Body of pancreas (tissue), 4 donors: ENCODE measurements around the gene MZF1. TPM values are rescaled to one million over a fixed set of nuclear protein-coding genes. Genes with fewer than 3 reads are reported as not detected.
A peak's percentile ranks its signal among the peaks of the same experiment; 100 is the strongest.

Experiments used
- ATAC-seq: fragments of 150-250 bp; one replicate; pipeline ENCODE4 v1.9.1; 2016
- DNase-seq, 4 donors: peaks; one replicate each; pipeline ENCODE4 v3.0.0-alpha.2; 2019
- H3K27ac ChIP-seq, 4 donors: fragments of 200-600 bp; sonication (generic); 1 replicate in 3 of 4; 2 replicates in 1 of 4; pipeline versions ENCODE4 v1.5.1 to v1.6.1; 2016 to 2019; ENCODE audit warnings: mild to moderate bottlenecking in 1 of 4, mixed read lengths in 1 of 4, moderate library complexity in 1 of 4
- H3K27me3 ChIP-seq, 2 donors: fragments of 200-600 bp; sonication (generic); one replicate each; pipeline ENCODE4 v1.6.0; 2016; ENCODE audit warnings: mild to moderate bottlenecking in 1 of 2
- H3K36me3 ChIP-seq, 2 donors: fragments of 200-600 bp; sonication (generic); replicated peaks in 1 of 2; 2 replicates each; pipeline ENCODE4 v1.5.1; 2016; ENCODE audit warnings: low read depth in 2 of 2; ENCODE audit not compliant: insufficient read depth in 1 of 2
- H3K4me1 ChIP-seq: fragments of 200-600 bp; sonication (generic); one replicate; pipeline ENCODE4 v1.6.0; 2016
- H3K4me3 ChIP-seq, 2 donors: fragments of 200-600 bp; sonication (generic); 1 replicate in 1 of 2; 2 replicates in 1 of 2; pipeline ENCODE4 v1.5.1; 2016 to 2019
- H3K9me3 ChIP-seq, 3 donors: fragments of 200-600 bp; sonication (generic); 1 replicate in 2 of 3; 2 replicates in 1 of 3; pipeline ENCODE4 v1.5.1; 2016
- CTCF ChIP-seq, 7 experiments: fragments of 450-650 bp in 4 of 7; fragments of 200-600 bp in 3 of 7; sonication (generic) in 3 of 7; IDR thresholded peaks; one replicate each; pipeline ENCODE4 v1.5.1; 2016 to 2019; ENCODE audit warnings: antibody characterized with exemption in 7 of 7
- POLR2A ChIP-seq, 3 donors: fragments of 450-650 bp; IDR thresholded peaks; one replicate each; pipeline ENCODE4 v1.6.1; 2016; ENCODE audit warnings: antibody characterized with exemption in 3 of 3, mild to moderate bottlenecking in 2 of 3
- WGBS, 2 donors: methylation state at CpG; one replicate each; pipeline ENCODE4 v1.1.5; 2017; 5-methylcytosine and 5-hydroxymethylcytosine counted together
- intact Hi-C: fragments of 100-400 bp; cut with DNase I; formaldehyde crosslinking; loops from one replicate; pipeline ENCODE4 v1.15.1; 2023
- total RNA-seq, 2 donors: library from RNA; depleted of rRNA; stranded (reverse); fragments of >200 nt; gene quantifications; one replicate each; pipeline ENCODE4 v1.1.0, GENCODE V29; 2016

Gene MZF1
- total RNA-seq, 2 donors from 2014 or later: 31.4 to 59.3 TPM

- intact Hi-C loops: no loop called here
- ATAC-seq (no peak), DNase-seq (no peak)
- Histone ChIP-seq H3K4me1 (peaks cover 34% of the 10 kb centered on the region), H3K27me3 (no peaks in the 10 kb centered on the region), H3K4me3 (no peak overlapping the region), H3K9me3 (no peaks in the 10 kb centered on the region), H3K36me3 (peaks cover 12 to 43% of the 10 kb centered on the region in 2 donors), H3K27ac (no peak overlapping the region)
- no peak for TF ChIP-seq CTCF (IDR thresholded peaks at IDR 0.05)
- no peak for TF ChIP-seq POLR2A (IDR thresholded peaks at IDR 0.05)
- 22 to 57% methylated on average over 1 of the region's 1 CpG for WGBS, 2 donors
These were observed 22.0 kb downstream of the MZF1 start for GRCh38 chr19:58551123-58551497.

GRCh38 chr19:58550362-58551122 lies 22.6 kb downstream of the MZF1 start:
- TF ChIP-seq CTCF (IDR thresholded peaks at IDR 0.05) (no peak), POLR2A (IDR thresholded peaks at IDR 0.05) (no peak)
- intact Hi-C loops: no loop called here
- H3K4me1 ChIP-seq: peaks cover 35% of the 10 kb centered on the region
- H3K27me3 ChIP-seq: no peaks in the 10 kb centered on the region
- no peak for ATAC-seq
- no peaks in the 10 kb centered on the region for H3K9me3 ChIP-seq
- H3K27ac ChIP-seq: no peak overlapping the region
- DNase-seq: no peak
- H3K4me3 ChIP-seq: no peak overlapping the region
- 83 to 85% methylated on average over 11 to 13 of the region's 13 CpGs for WGBS, 2 donors
- H3K36me3 ChIP-seq: peaks cover 12 to 43% of the 10 kb centered on the region in 2 donors

- no peak for DNase-seq
- WGBS, 2 donors: 91 to 92% methylated on average over 9 to 11 of the region's 11 CpGs
- ATAC-seq: no peak
- Histone ChIP-seq H3K27ac (no peak overlapping the region), H3K9me3 (no peaks in the 10 kb centered on the region), H3K27me3 (no peaks in the 10 kb centered on the region), H3K4me1 (peaks cover 35% of the 10 kb centered on the region), H3K36me3 (peaks cover 12 to 43% of the 10 kb centered on the region in 2 donors), H3K4me3 (no peak overlapping the region)
- intact Hi-C loops: no loop called here
- no peak for TF ChIP-seq CTCF (IDR thresholded peaks at IDR 0.05)
- no peak for TF ChIP-seq POLR2A (IDR thresholded peaks at IDR 0.05)
These were observed 23.3 kb downstream of the MZF1 start for GRCh38 chr19:58549664-58550361.

- intact Hi-C loops: no loop called here
- WGBS, 2 donors: 91 to 92% methylated on average over 12 to 20 of the region's 20 CpGs
- peak in 1 of 4 donors; percentile 11 for DNase-seq
These were observed 24.1 kb downstream of the MZF1 start for GRCh38 chr19:58548859-58549663.

More at GRCh38 chr19:58548859-58549663, 24.1 kb downstream of the MZF1 start:
- no peak overlapping the region for H3K4me3 ChIP-seq
- no peaks in the 10 kb centered on the region for H3K27me3 ChIP-seq
- peaks cover 30% of the 10 kb centered on the region for H3K4me1 ChIP-seq
- peaks cover 12 to 43% of the 10 kb centered on the region in 2 donors for H3K36me3 ChIP-seq
- TF ChIP-seq POLR2A (IDR thresholded peaks at IDR 0.05): no peak
- no peak for TF ChIP-seq CTCF (IDR thresholded peaks at IDR 0.05)
- no peak for ATAC-seq
- H3K9me3 ChIP-seq: no peaks in the 10 kb centered on the region
- H3K27ac ChIP-seq: no peak overlapping the region
